Heart left ventricle (tissue), 16 donors: ENCODE measurements around the gene ALOX5AP. TPM values are rescaled to one million over a fixed set of nuclear protein-coding genes. Genes with fewer than 3 reads are reported as not detected.

ENCODE experiments used
- ATAC-seq, 4 donors: fragments of 200-7000 bp; cut with Tn5 transposase; one replicate each; pipeline ENCODE4 v1.9.1; 2020 to 2022; ENCODE audit warnings: moderate library complexity in 4 of 4, mild to moderate bottlenecking in 3 of 4, moderate number of reproducible peaks in 1 of 4
- DNase-seq, 5 donors: peaks; one replicate each; pipeline ENCODE4 v3.0.0-alpha.2; 2020
- H3K27ac ChIP-seq, 12 donors: fragments of 200-600 bp; sonication (generic) in 4 of 12; one replicate each; pipeline versions ENCODE4 v1.5.0 to v1.8.0; 2016 to 2022; ENCODE audit warnings: mild to moderate bottlenecking in 2 of 12
- H3K27me3 ChIP-seq, 9 donors: fragments of 200-600 bp; sonication (generic) in 2 of 9; one replicate each; pipeline versions ENCODE4 v1.5.1 to v1.8.0; 2016 to 2022; ENCODE audit warnings: mild to moderate bottlenecking in 3 of 9
- H3K36me3 ChIP-seq, 9 donors: fragments of 200-600 bp; sonication (generic) in 2 of 9; one replicate each; pipeline versions ENCODE4 v1.5.0 to v1.8.0; 2018 to 2022; ENCODE audit warnings: mild to moderate bottlenecking in 2 of 9
- H3K4me1 ChIP-seq, 12 donors: fragments of 200-600 bp; sonication (generic) in 4 of 12; one replicate each; pipeline versions ENCODE4 v1.5.0 to v1.8.0; 2016 to 2022; ENCODE audit warnings: mild to moderate bottlenecking in 3 of 12
- H3K4me3 ChIP-seq, 12 donors: fragments of 200-600 bp; sonication (generic) in 4 of 12; one replicate each; pipeline versions ENCODE4 v1.5.0 to v1.8.0; 2017 to 2022; ENCODE audit warnings: mild to moderate bottlenecking in 9 of 12, moderate library complexity in 4 of 12
- H3K9me3 ChIP-seq, 12 donors: fragments of 200-600 bp; sonication (generic) in 4 of 12; one replicate each; pipeline versions ENCODE4 v1.5.0 to v1.8.0; 2016 to 2022; ENCODE audit warnings: mild to moderate bottlenecking in 1 of 12
- CTCF ChIP-seq, 12 donors: fragments of 200-600 bp; sonication (generic) in 4 of 12; IDR thresholded peaks; one replicate each; pipeline versions ENCODE4 v1.5.0 to v1.8.0; 2018 to 2022; ENCODE audit warnings: antibody characterized with exemption in 12 of 12, mild to moderate bottlenecking in 5 of 12
- POLR2A ChIP-seq, 2 donors: fragments of 450-650 bp; IDR thresholded peaks; one replicate each; pipeline ENCODE4 v1.6.1; 2017; ENCODE audit warnings: antibody characterized with exemption in 2 of 2, mild to moderate bottlenecking in 2 of 2, moderate library complexity in 2 of 2
- WGBS, 4 donors: extraction: QIAGEN DNeasy Blood & Tissue Kit in 2 of 4; methylation state at CpG; one replicate each; pipeline versions ENCODE4 v1.1.5 to v1.1.7; 2013 to 2018; 5-methylcytosine and 5-hydroxymethylcytosine counted together
- intact Hi-C, 10 donors: fragments of 100-400 bp; cut with DNase I; formaldehyde crosslinking; loops; one replicate each; pipeline versions ENCODE4 v1.11.1 to v1.14.2; 2022
- polyA plus RNA-seq, 2 donors: library from polyadenylated mRNA; stranded (reverse); fragments of 200-250 nt; gene quantifications; one replicate each; pipeline ENCODE4 v1.2.3, GENCODE V29; 2013
- total RNA-seq, 9 donors: library from RNA; depleted of rRNA in 2 of 9; stranded (reverse); fragments of >200 nt in 2 of 9; fragmentation: NEBNext Ultra II Directional in 3 of 9; extraction: Animal tissue kit (Norgen Biotek cat#: 25700) in 3 of 9; gene quantifications; one replicate each; pipeline versions ENCODE4 v1.1.0 to v1.2.4, GENCODE V29; 2016 to 2023
- donor health status: ischemic (EF 13 %, LVEDD 7.1; RV severe dilation, severe dysfunction).
- donor health status: healthy with polysubstance abuse.
- donor health status: DM: no; HTN: yes; CAD: no.
- donor health status: DM: no; HTN: no; CAD: no.
- donor health status: ischemic (EF 25% LVEDD 6.9; RV normal size, moderate dysfunction).
- donor health status: ischemic (EF 25% LVEDD 5.7; RV mildly dilated, moderate dysfunction).
- donor health status: healthy.
- donor health status: DM: yes; HTN: yes; CAD: no.
- donor health status: ischemic (EF 35%, LVEDD 5.7; RV mildly dilated, moderate dysfunction).
- donor health status: nonischemic (EF 11% LVEDD 7.7; RV severe dilation, severe dysfunction).
- donor health status: DM: yes; HTN: yes; CAD: no.
- donor health status: PGD.
- donor health status: ischemic (EF 29% LVEDD 5.4; RV normal size, mild dysfunction).
- donor health status: nonischemic (EF 23%, LVEDD 6.1; RV moderate dilation, normal function).

ALOX5AP gene
- total and polyA plus RNA-seq, 11 donors = 0.88 to 24.3 (median 8.8) TPM

GRCh38 chr13:30803749-30804148 lies 68.4 kb downstream of the ALOX5AP start:
- ATAC-seq (no peak), DNase-seq (no peak)
- Histone ChIP-seq H3K9me3 (no peaks in the 10 kb centered on the region), H3K4me3 (peak overlapping the region in 5 of 12 donors; percentile 47 to 66 (median 51)), H3K27ac (peak overlapping the region in 1 of 12 donors; percentile 66), H3K36me3 (no peaks in the 10 kb centered on the region), H3K27me3 (no peaks in the 10 kb centered on the region), H3K4me1 (peaks cover 0 to 35% (median 19%) of the 10 kb centered on the region in 12 donors)
- 87 to 94% (median 91%) methylated on average over 5 of the region's 5 CpGs for WGBS, 4 donors
- intact Hi-C loops = loop anchor here (1.0 to 10.0 kb wide), 18 partner anchors 61 to 671 kb away; partner anchors contain the start of genes HMGB1 (in 4 of the 10) and USPL1 (in 3 of the 10)
- TF ChIP-seq POLR2A (IDR thresholded peaks at IDR 0.05) = no peak
- no peak for TF ChIP-seq CTCF (IDR thresholded peaks at IDR 0.05)

GRCh38 chr13:30804474-30804873 lies 69.1 kb downstream of the ALOX5AP start:
- intact Hi-C loops = loop anchor here (5.0 to 10.0 kb wide), 13 partner anchors 60 to 672 kb away; partner anchors contain the start of genes HMGB1 (in 4 of the 10) and USPL1 (in 3 of the 10)
- peaks cover 0 to 35% (median 19%) of the 10 kb centered on the region in 12 donors for H3K4me1 ChIP-seq
- H3K27ac ChIP-seq = no peak overlapping the region
- H3K9me3 ChIP-seq = no peaks in the 10 kb centered on the region
- TF ChIP-seq CTCF (IDR thresholded peaks at IDR 0.05) (no peak), POLR2A (IDR thresholded peaks at IDR 0.05) (no peak)
- H3K27me3 ChIP-seq = no peaks in the 10 kb centered on the region
- DNase-seq (no peak), ATAC-seq (no peak)
- WGBS, 4 donors = 87 to 97% (median 96%) methylated on average over 5 of the region's 5 CpGs
- no peaks in the 10 kb centered on the region for H3K36me3 ChIP-seq
- H3K4me3 ChIP-seq = no peak overlapping the region

- Histone ChIP-seq H3K9me3 (no peaks in the 10 kb centered on the region), H3K27me3 (no peaks in the 10 kb centered on the region), H3K36me3 (no peaks in the 10 kb centered on the region), H3K27ac (no peak overlapping the region), H3K4me1 (peaks cover 0 to 35% (median 19%) of the 10 kb centered on the region in 12 donors), H3K4me3 (no peak overlapping the region)
- intact Hi-C loops = loop anchor here (5.0 to 10.0 kb wide), 10 partner anchors 60 to 673 kb away; partner anchors contain the start of genes USPL1 (in 3 of the 10) and HMGB1 (in 2 of the 10)
- TF ChIP-seq CTCF (IDR thresholded peaks at IDR 0.05) = no peak
- no peak for TF ChIP-seq POLR2A (IDR thresholded peaks at IDR 0.05)
- ATAC-seq (no peak), DNase-seq (no peak)
- WGBS, 4 donors = 72 to 90% (median 81%) methylated on average over 4 of the region's 4 CpGs
Measured at GRCh38 chr13:30805132-30805537, 69.8 kb downstream of the ALOX5AP start.

- intact Hi-C loops = loop anchor here (5.0 to 10.0 kb wide), 10 partner anchors 59 to 673 kb away; partner anchors contain the start of genes USPL1 (in 3 of the 10) and HMGB1 (in 2 of the 10)
- H3K27ac ChIP-seq = peak overlapping the region in 1 of 12 donors; percentile 12
- no peak for DNase-seq
Measured at GRCh38 chr13:30805603-30806011, 70.3 kb downstream of the ALOX5AP start.

More at GRCh38 chr13:30805603-30806011, 70.3 kb downstream of the ALOX5AP start:
- H3K4me3 ChIP-seq = no peak overlapping the region
- ATAC-seq = no peak
- H3K36me3 ChIP-seq = no peaks in the 10 kb centered on the region
- 52 to 77% (median 59%) methylated on average over 7 of the region's 7 CpGs for WGBS, 4 donors
- no peaks in the 10 kb centered on the region for H3K9me3 ChIP-seq
- no peaks in the 10 kb centered on the region for H3K27me3 ChIP-seq
- TF ChIP-seq CTCF (IDR thresholded peaks at IDR 0.05) (no peak), POLR2A (IDR thresholded peaks at IDR 0.05) (no peak)
- H3K4me1 ChIP-seq = peaks cover 0 to 35% (median 19%) of the 10 kb centered on the region in 12 donors
